SK-N-SH (cell line): ENCODE results near the gene PPP1R12C. TPM values are rescaled to one million over a fixed set of nuclear protein-coding genes. Genes with fewer than 3 reads are reported as not detected.
A peak's percentile ranks its signal among the peaks of the same experiment; 100 is the strongest.

Experiments
- CTCF ChIA-PET: fragments of 300-600, 350-600 bp; formaldehyde crosslinking; extraction: SDS; loops from one replicate; lab custom pipeline; 2021; lab: Yijun Ruan, JAX
- POLR2A ChIA-PET: fragments of 350-600 bp; sonication (Branson Sonifier 250); formaldehyde crosslinking; extraction: SDS; loops from one replicate; lab custom pipeline; 2020; ENCODE audit warnings: antibody characterized with exemption, inconsistent platforms; lab: Yijun Ruan, JAX
- DNase-seq: peaks from one replicate; pipeline ENCODE4 v3.0.0; 2012
- H2AFZ ChIP-seq: fragments of 200-600 bp; sonication (generic); 2 replicates; pipeline ENCODE4 v1.8.1; 2016; ENCODE audit warnings: antibody characterized with exemption, mild to moderate bottlenecking, low read depth
- H3F3A ChIP-seq: fragments of 200-600 bp; sonication (generic); replicated peaks from 2 replicates; pipeline ENCODE3; 2016; ENCODE audit warnings: antibody characterized with exemption, mild to moderate bottlenecking; ENCODE audit not compliant: insufficient read depth
- H3K27ac ChIP-seq, 2 experiments: fragments of 200-500 bp in 1 of 2; fragments of 200-600 bp in 1 of 2; sonication (Bioruptor generic) in 1 of 2; sonication (generic), shearing (Covaris generic) in 1 of 2; 2 replicates each; pipeline versions ENCODE4 v1.5.1 to v1.6.1; 2014 to 2016; ENCODE audit warnings: low read depth in 2 of 2, inconsistent platforms in 1 of 2, low read length in 1 of 2, mild to moderate bottlenecking in 1 of 2, mixed read lengths in 1 of 2
- H3K27me3 ChIP-seq: fragments of 200-600 bp; sonication (generic), shearing (Covaris generic); 2 replicates; pipeline ENCODE4 v1.6.1; 2016; ENCODE audit warnings: mixed run types; ENCODE audit not compliant: insufficient read depth
- H3K36me3 ChIP-seq, 2 experiments: fragments of 200-500 bp in 1 of 2; fragments of 200-600 bp in 1 of 2; sonication (Bioruptor generic) in 1 of 2; sonication (generic) in 1 of 2; replicated peaks in 1 of 2; 2 replicates each; pipeline versions ENCODE3 to v1.5.1; 2014 to 2016; ENCODE audit warnings: low read length in 1 of 2, mild to moderate bottlenecking in 1 of 2; ENCODE audit not compliant: insufficient read depth in 2 of 2, control insufficient read depth in 1 of 2
- H3K4me1 ChIP-seq, 2 experiments: fragments of 200-500 bp in 1 of 2; fragments of 200-600 bp in 1 of 2; sonication (Bioruptor generic) in 1 of 2; sonication (generic), shearing (Covaris generic) in 1 of 2; 2 replicates each; pipeline versions ENCODE4 v1.5.1 to v1.6.1; 2014 to 2016; ENCODE audit warnings: low read depth in 1 of 2, low read length in 1 of 2, mixed run types in 1 of 2; ENCODE audit not compliant: insufficient read depth in 2 of 2, control insufficient read depth in 1 of 2
- H3K4me2 ChIP-seq: fragments of 200-600 bp; sonication (generic), shearing (Covaris generic); 2 replicates; pipeline ENCODE4 v1.6.1; 2017; ENCODE audit warnings: mixed run types
- H3K4me3 ChIP-seq, 2 experiments: fragments of 200-500 bp in 1 of 2; fragments of 200-600 bp in 1 of 2; sonication (Bioruptor generic) in 1 of 2; sonication (generic), shearing (Covaris generic) in 1 of 2; 2 replicates each; pipeline versions ENCODE4 v1.5.1 to v1.8.1; 2014 to 2016; ENCODE audit warnings: low read depth in 2 of 2, inconsistent platforms in 1 of 2, low read length in 1 of 2, mild to moderate bottlenecking in 1 of 2, mixed read lengths in 1 of 2, moderate library complexity in 1 of 2
- H3K79me2 ChIP-seq: fragments of 200-600 bp; sonication (generic); 2 replicates; pipeline ENCODE4 v1.8.1; 2017; ENCODE audit warnings: mild to moderate bottlenecking; ENCODE audit not compliant: insufficient read depth
- H3K9ac ChIP-seq: fragments of 200-600 bp; sonication (generic); 2 replicates; pipeline ENCODE4 v1.6.1; 2017; ENCODE audit warnings: mixed run types
- H3K9me2 ChIP-seq: fragments of 200-600 bp; sonication (generic); 2 replicates; pipeline ENCODE4 v1.6.1; 2017; ENCODE audit warnings: mixed run types
- H3K9me3 ChIP-seq: fragments of 200-600 bp; sonication (generic); 2 replicates; pipeline ENCODE4 v1.6.1; 2017; ENCODE audit warnings: mixed run types, mild to moderate bottlenecking, moderate library complexity
- H4K20me1 ChIP-seq: fragments of 200-600 bp; sonication (generic); 2 replicates; pipeline ENCODE4 v1.6.1; 2017; ENCODE audit warnings: mild to moderate bottlenecking, mixed run types; ENCODE audit not compliant: insufficient read depth
- CHD2 ChIP-seq: fragments of 150-350 bp; IDR thresholded peaks from 2 replicates; pipeline ENCODE4 v1.6.1; 2018; ENCODE audit warnings: low read length; ENCODE audit not compliant: partially characterized antibody
- EZH2phosphoT487 ChIP-seq: fragments of 200-600 bp; sonication (generic); IDR thresholded peaks from 2 replicates; pipeline ENCODE4 v1.6.1; 2017; ENCODE audit warnings: low read depth, mixed run types, mild to moderate bottlenecking, antibody characterized with exemption, moderate library complexity, borderline replicate concordance
- GATA2 ChIP-seq: sonication (generic); formaldehyde crosslinking; IDR thresholded peaks from 2 replicates; pipeline ENCODE4 v1.5.0; 2020; ENCODE audit warnings: mild to moderate bottlenecking, missing genetic modification reagents
- MXI1 ChIP-seq: IDR thresholded peaks from 2 replicates; pipeline ENCODE4 v1.6.1; 2012; ENCODE audit warnings: mild to moderate bottlenecking, low read depth, low read length, improper control_type of control experiment
- NFIC ChIP-seq: IDR thresholded peaks from 2 replicates; pipeline ENCODE4 v1.4.0; 2012; ENCODE audit warnings: borderline replicate concordance
- RCOR1 ChIP-seq: fragments of 150-350 bp; IDR thresholded peaks from 2 replicates; pipeline ENCODE4 v1.6.1; 2017; ENCODE audit warnings: antibody characterized with exemption, low read length
- SMC3 ChIP-seq: IDR thresholded peaks from 2 replicates; pipeline ENCODE4 v1.6.1; 2012; ENCODE audit warnings: low read depth, low read length, improper control_type of control experiment
- USF2 ChIP-seq: fragments of 150-350 bp; IDR thresholded peaks from 2 replicates; pipeline ENCODE4 v1.6.1; 2017; ENCODE audit warnings: antibody characterized with exemption, low read length, low read depth, borderline replicate concordance
- YY1 ChIP-seq: IDR thresholded peaks from 2 replicates; pipeline ENCODE4 v1.4.0; 2012; ENCODE audit warnings: low read depth, mild to moderate bottlenecking
- ZBTB33 ChIP-seq: IDR thresholded peaks from 2 replicates; pipeline ENCODE4 v1.4.0; 2012; ENCODE audit warnings: low read depth, borderline replicate concordance
- WGBS: methylation state at CpG from one replicate; pipeline ENCODE4 v1.1.6; 2017; ENCODE audit warnings: low lambda C conversion rate; 5-methylcytosine and 5-hydroxymethylcytosine counted together
- polyA plus RNA-seq, 3 experiments: library from polyadenylated mRNA; depleted of rRNA; stranded (reverse); fragments of >200 nt; gene quantifications; 2 replicates each; pipeline ENCODE4 v1.2.3, GENCODE V29; 2012
- TF ChIP-seq, protein P1 (sequence below): IDR thresholded peaks from 2 replicates; pipeline ENCODE4; 2012
- TF ChIP-seq, protein P2 (sequence below): IDR thresholded peaks from 2 replicates; pipeline ENCODE4 v1.4.0; 2012; ENCODE audit warnings: low read depth, borderline replicate concordance
- TF ChIP-seq, protein P3 (sequence below): IDR thresholded peaks from 2 replicates; pipeline ENCODE4 v1.4.0; 2012; ENCODE audit warnings: low read depth

The PPP1R12C gene
- polyA plus RNA-seq, 1 of the 3 experiments (the other 2 are of a cell fraction): 83.9 TPM

DNA sequence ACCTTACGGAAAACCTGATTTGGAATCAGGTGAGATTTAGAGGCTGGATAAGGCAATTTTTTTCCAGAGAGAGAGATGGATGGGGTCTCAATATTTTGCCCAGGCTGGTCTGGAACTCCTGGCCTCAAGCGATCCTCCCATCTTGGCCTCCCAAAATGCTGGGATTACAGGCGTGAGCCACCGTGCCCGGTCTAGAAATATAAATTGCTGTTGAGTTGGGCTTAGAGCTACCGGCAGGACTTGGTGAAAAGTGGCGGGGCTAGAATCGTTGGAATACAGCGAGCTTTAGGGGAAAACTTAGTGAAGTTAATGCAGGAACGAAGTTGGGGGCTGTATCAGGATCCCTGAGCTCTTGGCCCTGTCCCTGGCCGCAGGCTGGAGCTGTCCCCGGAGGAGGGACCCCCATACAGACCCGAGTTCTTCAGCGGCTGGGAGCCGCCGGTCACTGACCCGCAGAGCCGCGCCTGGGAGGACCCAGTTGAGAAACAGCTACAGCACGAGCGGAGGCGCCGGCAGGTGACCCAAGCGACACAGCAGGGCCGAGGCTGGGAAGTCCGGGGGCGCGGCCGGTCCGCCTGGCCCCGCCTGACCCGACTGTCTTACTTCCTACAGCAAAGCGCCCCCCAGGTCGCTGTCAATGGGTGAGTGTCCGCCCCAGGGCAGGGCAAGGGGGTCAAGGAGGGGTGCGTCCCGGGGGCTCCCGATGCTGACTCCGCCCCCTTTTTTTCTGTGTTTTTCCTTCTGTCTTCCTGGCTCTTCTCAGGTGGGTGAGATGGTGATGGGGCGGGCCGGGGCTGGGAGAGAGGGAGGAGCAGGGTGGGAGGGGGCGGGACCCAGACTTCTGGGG is 34.2 kb downstream of the PPP1R12C start:
- no peak overlapping the region for H3K4me3 ChIP-seq
- H3K9me3 ChIP-seq: no peaks in the 10 kb centered on the region
- CTCF ChIA-PET: interaction anchor here (1.3 to 1.8 kb wide), 3 partner anchors 49 to 58 kb away, joined by 3 to 7 read pairs (median 5); no protein-coding TSS in a partner anchor
- no peaks in the 10 kb centered on the region for H3K9me2 ChIP-seq
- DNase-seq: no peak
- H2AFZ ChIP-seq: no peak overlapping the region
- peaks cover 11% of the 10 kb centered on the region for H4K20me1 ChIP-seq
- no peak overlapping the region for H3K27ac ChIP-seq
- no peak overlapping the region for H3K9ac ChIP-seq
- WGBS: 91% methylated on average over 41 of the region's 42 CpGs
- TF ChIP-seq, protein P1, sequence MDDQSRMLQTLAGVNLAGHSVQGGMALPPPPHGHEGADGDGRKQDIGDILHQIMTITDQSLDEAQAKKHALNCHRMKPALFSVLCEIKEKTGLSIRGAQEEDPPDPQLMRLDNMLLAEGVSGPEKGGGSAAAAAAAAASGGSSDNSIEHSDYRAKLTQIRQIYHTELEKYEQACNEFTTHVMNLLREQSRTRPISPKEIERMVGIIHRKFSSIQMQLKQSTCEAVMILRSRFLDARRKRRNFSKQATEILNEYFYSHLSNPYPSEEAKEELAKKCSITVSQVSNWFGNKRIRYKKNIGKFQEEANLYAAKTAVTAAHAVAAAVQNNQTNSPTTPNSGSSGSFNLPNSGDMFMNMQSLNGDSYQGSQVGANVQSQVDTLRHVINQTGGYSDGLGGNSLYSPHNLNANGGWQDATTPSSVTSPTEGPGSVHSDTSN: no peak
- TF ChIP-seq, protein P2, sequence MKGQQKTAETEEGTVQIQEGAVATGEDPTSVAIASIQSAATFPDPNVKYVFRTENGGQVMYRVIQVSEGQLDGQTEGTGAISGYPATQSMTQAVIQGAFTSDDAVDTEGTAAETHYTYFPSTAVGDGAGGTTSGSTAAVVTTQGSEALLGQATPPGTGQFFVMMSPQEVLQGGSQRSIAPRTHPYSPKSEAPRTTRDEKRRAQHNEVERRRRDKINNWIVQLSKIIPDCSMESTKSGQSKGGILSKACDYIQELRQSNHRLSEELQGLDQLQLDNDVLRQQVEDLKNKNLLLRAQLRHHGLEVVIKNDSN: no peak
- TF ChIP-seq NFIC: no peak
- no peak for TF ChIP-seq MXI1
- TF ChIP-seq CHD2: no peak
- TF ChIP-seq, all 33 proteins: peak for 0
- H3K4me1 ChIP-seq: peaks cover 9 to 39% of the 10 kb centered on the region in 2 experiments; a peak in 2 of 4 replicates
- no peaks in the 10 kb centered on the region for H3K36me3 ChIP-seq
- H3F3A ChIP-seq: peaks cover 16% of the 10 kb centered on the region
- H3K4me2 ChIP-seq: no peak overlapping the region
- POLR2A ChIA-PET: no interaction called here
- H3K27me3 ChIP-seq: no peaks in the 10 kb centered on the region
- H3K79me2 ChIP-seq: no peaks in the 10 kb centered on the region

DNA sequence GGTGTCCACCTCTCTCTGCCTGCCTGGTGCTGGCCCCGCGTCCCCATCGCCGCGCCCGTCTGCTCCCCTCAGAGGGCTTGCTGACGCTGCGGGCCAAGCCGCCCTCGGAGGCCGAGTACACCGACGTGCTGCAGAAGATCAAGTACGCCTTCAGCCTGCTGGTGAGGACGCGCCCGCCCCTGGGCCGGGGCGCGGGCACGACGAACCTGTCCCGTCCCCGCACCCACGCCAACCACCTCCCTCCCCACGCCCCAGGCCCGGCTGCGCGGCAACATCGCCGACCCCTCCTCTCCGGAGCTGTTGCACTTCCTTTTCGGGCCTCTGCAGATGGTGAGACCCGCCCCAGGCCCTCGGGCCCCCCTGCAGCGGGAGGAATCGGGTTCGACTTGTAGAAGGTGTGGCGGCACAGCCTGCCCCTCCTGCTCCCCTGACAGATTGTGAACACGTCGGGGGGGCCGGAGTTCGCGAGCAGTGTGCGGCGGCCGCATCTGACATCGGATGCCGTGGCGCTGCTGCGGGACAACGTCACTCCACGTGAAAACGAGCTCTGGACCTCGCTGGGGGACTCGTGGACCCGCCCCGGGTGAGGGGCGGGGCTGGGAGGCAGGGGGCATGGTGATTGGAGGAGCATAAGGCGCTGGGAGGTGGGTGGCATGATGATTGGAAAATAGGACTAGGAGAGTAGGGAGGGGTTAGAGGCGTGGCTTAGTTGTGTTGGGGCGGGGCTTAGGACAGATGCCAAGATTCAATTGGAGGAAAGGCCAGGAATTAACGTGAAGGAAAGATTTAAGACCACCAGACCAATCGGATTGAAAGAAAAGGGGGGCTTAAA is 35.2 kb downstream of the PPP1R12C start:
- H2AFZ ChIP-seq: peak overlapping the region; percentile 29; the same call in 1 of the 2 replicates
- WGBS: 28% methylated on average over 33 of the region's 64 CpGs
- CTCF ChIA-PET: interaction anchor here (1.3 to 1.8 kb wide), 2 partner anchors 50 to 59 kb away, joined by 3 to 7 read pairs; no protein-coding TSS in a partner anchor

More for the DNA sequence above, 35.2 kb downstream of the PPP1R12C start:
- peak; percentile 87 for DNase-seq
- Histone ChIP-seq H3K4me1 (peaks cover 6 to 31% of the 10 kb centered on the region in 2 experiments; a peak in 2 of 4 replicates), H3K9ac (no peak overlapping the region), H3K79me2 (no peaks in the 10 kb centered on the region), H3K27me3 (no peaks in the 10 kb centered on the region), H3K9me2 (no peaks in the 10 kb centered on the region), H3K27ac (no peak overlapping the region), H3K4me3 (peak overlapping the region; percentile 68 to 71; a peak in 3 of 4 replicates), H3K9me3 (no peaks in the 10 kb centered on the region), H4K20me1 (peaks cover 2% of the 10 kb centered on the region; the same call in 1 of the 2 replicates), H3F3A (peaks cover 15% of the 10 kb centered on the region), H3K36me3 (no peaks in the 10 kb centered on the region), H3K4me2 (peak overlapping the region; percentile 89)
- POLR2A ChIA-PET: no interaction called here
- TF ChIP-seq RCOR1 (no peak), MXI1 (peak; percentile 57; the same call in 1 of the 2 replicates), SMC3 (no peak), YY1 (0 out of 2 replicates have a peak, but pooled peaks have one; percentile 27), GATA2 (no peak), USF2 (no peak), EZH2phosphoT487 (no peak), ZBTB33 (no peak)
- TF ChIP-seq, protein P3, sequence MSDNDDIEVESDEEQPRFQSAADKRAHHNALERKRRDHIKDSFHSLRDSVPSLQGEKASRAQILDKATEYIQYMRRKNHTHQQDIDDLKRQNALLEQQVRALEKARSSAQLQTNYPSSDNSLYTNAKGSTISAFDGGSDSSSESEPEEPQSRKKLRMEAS: 0 out of 2 replicates have a peak, but pooled peaks have one; percentile 34
